Cardiac muscle cell (in vitro differentiated cells and primary cell): Measurements from ENCODE around the gene UBA1. TPM values are rescaled to one million over a fixed set of nuclear protein-coding genes. Genes with fewer than 3 reads are reported as not detected.

ENCODE experiments used
- DNase-seq, 2 donors: peaks; one replicate each; pipeline versions ENCODE4 v3.0.0 to v3.0.0-alpha.2; 2010 to 2017; ENCODE audit warnings: low read depth in 1 of 2, low spot score in 1 of 2
- H3K27ac ChIP-seq: fragments of 200-600 bp; sonication (generic); 2 replicates; pipeline ENCODE4 v1.5.1; 2016
- H3K27me3 ChIP-seq: fragments of 200-600 bp; sonication (generic); 2 replicates; pipeline ENCODE4 v1.6.0; 2016; ENCODE audit warnings: control low read depth
- H3K36me3 ChIP-seq: fragments of 200-600 bp; sonication (generic); 2 replicates; pipeline ENCODE4 v1.5.1; 2016; ENCODE audit warnings: control low read depth
- H3K4me1 ChIP-seq: fragments of 200-600 bp; sonication (generic); 2 replicates; pipeline ENCODE4 v1.8.1; 2017; ENCODE audit warnings: low read depth, mild to moderate bottlenecking, mixed run types
- H3K4me3 ChIP-seq: fragments of 200-600 bp; sonication (generic); 2 replicates; pipeline ENCODE4 v1.5.1; 2016; ENCODE audit warnings: mild to moderate bottlenecking
- H3K9me3 ChIP-seq: fragments of 200-600 bp; sonication (generic); 2 replicates; pipeline ENCODE4 v1.5.1; 2017; ENCODE audit warnings: low read depth, mild to moderate bottlenecking, control low read depth
- CTCF ChIP-seq: IDR thresholded peaks from 2 replicates; pipeline ENCODE4 v1.5.1; 2012; ENCODE audit warnings: low read depth, mild to moderate bottlenecking, low read length
- polyA plus RNA-seq: library from polyadenylated mRNA; unstranded; fragments of >200 nt; fragmentation: Nextera tagmentation; extraction: Ambion mirVana; gene quantifications from 2 replicates; pipeline ENCODE4 v1.2.1, GENCODE V29; 2016
- total RNA-seq: library from RNA; depleted of rRNA; stranded (reverse); fragments of >200 nt; gene quantifications from 2 replicates; pipeline ENCODE4 v1.2.3, GENCODE V29; 2016

Gene UBA1
- total and polyA plus RNA-seq, 2 experiments from 2014 or later = 280 to 386 TPM

GRCh38 chrX:47186096-47186740 is 7.4 kb upstream of the UBA1 start:
- no peaks in the 10 kb centered on the region for H3K36me3 ChIP-seq
- H3K4me3 ChIP-seq = no peak overlapping the region
- no peak overlapping the region for H3K27ac ChIP-seq
- H3K9me3 ChIP-seq = no peaks in the 10 kb centered on the region
- no peak for DNase-seq
- peaks cover under 1% of the 10 kb centered on the region for H3K27me3 ChIP-seq
- no peak for TF ChIP-seq CTCF
- H3K4me1 ChIP-seq = no peaks in the 10 kb centered on the region

GRCh38 chrX:47187106-47187677 is 6.4 kb upstream of the UBA1 start:
- Histone ChIP-seq H3K4me1 (no peaks in the 10 kb centered on the region), H3K27ac (no peak overlapping the region), H3K27me3 (peaks cover 7% of the 10 kb centered on the region), H3K9me3 (no peaks in the 10 kb centered on the region), H3K4me3 (no peak overlapping the region), H3K36me3 (no peaks in the 10 kb centered on the region)
- no peak for DNase-seq
- no peak for TF ChIP-seq CTCF

DNA sequence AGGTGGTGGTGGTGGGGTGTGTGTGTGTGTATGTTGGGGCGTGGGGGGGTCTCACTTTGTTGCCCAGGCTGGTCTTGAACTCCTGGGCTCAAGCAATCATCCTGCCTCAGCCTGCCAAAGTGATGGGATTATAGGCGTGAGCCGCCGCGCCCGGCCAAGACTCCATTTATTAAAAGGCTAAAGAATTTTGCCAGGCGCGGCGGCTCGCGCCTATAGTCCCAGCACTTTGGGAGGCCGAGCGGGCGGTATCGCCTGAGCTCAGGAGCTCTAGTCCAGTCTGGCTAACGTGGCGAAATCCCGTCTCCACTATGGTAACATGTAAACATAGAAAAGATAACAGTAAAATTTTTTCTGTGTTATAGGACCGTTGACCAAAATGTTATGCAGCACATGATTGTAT is 3.7 kb upstream of the UBA1 start:
- H3K27ac ChIP-seq = no peak overlapping the region
- H3K4me3 ChIP-seq = no peak overlapping the region
- no peak for TF ChIP-seq CTCF
- peaks cover 6% of the 10 kb centered on the region for H3K4me1 ChIP-seq
- DNase-seq = no peak
- H3K27me3 ChIP-seq = peaks cover 7% of the 10 kb centered on the region
- no peaks in the 10 kb centered on the region for H3K36me3 ChIP-seq
- H3K9me3 ChIP-seq = no peaks in the 10 kb centered on the region

DNA sequence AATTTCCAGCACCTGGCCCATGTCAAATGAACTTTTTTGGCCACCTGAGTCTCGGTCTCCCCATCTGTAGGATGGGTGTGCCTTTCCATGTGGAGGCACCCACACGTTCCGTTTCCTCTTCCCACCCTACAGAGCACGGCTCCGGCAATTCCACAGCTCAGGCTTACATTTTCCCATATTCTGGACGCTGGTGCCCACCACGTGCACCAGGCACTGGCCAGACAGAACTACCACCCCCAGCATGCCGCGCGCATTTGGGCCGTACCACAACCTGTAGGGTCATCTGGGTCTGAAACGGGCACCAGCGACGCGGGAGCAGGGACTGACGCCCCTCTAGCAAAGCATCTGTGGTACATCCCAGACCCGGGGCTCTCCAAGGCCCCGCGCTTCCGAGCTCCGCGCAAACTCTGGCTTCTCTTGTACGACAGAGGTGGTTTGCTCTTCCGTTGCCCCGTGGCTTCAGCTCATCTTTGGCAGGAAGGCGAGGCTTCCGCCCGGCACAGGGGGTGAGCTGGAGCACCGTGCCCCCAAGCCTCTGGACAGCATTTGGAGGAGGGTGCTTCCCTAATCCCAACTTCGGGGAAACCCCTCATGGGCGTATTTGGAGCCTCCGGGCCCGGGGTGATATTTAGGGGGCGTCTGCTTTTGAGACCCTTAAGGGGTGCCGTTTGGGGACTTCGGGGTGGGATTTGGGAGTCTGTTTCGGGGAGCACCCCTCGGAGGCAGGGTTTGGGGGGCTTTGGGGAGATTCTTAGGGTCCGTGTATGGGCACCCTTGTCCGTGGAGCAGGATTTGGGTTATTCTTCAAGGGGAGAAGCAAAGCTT is 3.0 kb upstream of the UBA1 start:
- Histone ChIP-seq H3K9me3 (no peaks in the 10 kb centered on the region), H3K27ac (no peak overlapping the region), H3K4me3 (peak overlapping the region; percentile 37), H3K27me3 (peaks cover 7% of the 10 kb centered on the region), H3K4me1 (peaks cover 12% of the 10 kb centered on the region), H3K36me3 (no peaks in the 10 kb centered on the region)
- DNase-seq = peak; percentile 95 to 96
- no peak for TF ChIP-seq CTCF

- peaks cover 19% of the 10 kb centered on the region for H3K4me1 ChIP-seq
- no peaks in the 10 kb centered on the region for H3K36me3 ChIP-seq
- no peak overlapping the region for H3K27ac ChIP-seq
- H3K4me3 ChIP-seq = peak overlapping the region; percentile 37
- peak in 1 of 2 donors; percentile 25 for DNase-seq
- TF ChIP-seq CTCF = no peak
- no peaks in the 10 kb centered on the region for H3K9me3 ChIP-seq
- H3K27me3 ChIP-seq = peaks cover 7% of the 10 kb centered on the region
Observed at GRCh38 chrX:47191331-47191730, 2.3 kb upstream of the UBA1 start.
